DND-41 (cell line): ENCODE measurements around the gene ATP6V0B.

Experiments used
- EZH2 ChIP-seq: IDR thresholded peaks from 3 replicates; pipeline ENCODE4 v1.6.1; 2012; ENCODE audit warnings: borderline replicate concordance, low read depth, mild to moderate bottlenecking, moderate library complexity, low read length, inconsistent platforms; ENCODE audit not compliant: severe bottlenecking
- TF ChIP-seq, protein P1 (sequence below): IDR thresholded peaks from 2 replicates; pipeline ENCODE4 v1.5.1; 2012; ENCODE audit warnings: borderline replicate concordance, low read length, moderate library complexity, mild to moderate bottlenecking; ENCODE audit not compliant: poor library complexity, severe bottlenecking; ENCODE audit errors: extremely low read depth

DNA sequence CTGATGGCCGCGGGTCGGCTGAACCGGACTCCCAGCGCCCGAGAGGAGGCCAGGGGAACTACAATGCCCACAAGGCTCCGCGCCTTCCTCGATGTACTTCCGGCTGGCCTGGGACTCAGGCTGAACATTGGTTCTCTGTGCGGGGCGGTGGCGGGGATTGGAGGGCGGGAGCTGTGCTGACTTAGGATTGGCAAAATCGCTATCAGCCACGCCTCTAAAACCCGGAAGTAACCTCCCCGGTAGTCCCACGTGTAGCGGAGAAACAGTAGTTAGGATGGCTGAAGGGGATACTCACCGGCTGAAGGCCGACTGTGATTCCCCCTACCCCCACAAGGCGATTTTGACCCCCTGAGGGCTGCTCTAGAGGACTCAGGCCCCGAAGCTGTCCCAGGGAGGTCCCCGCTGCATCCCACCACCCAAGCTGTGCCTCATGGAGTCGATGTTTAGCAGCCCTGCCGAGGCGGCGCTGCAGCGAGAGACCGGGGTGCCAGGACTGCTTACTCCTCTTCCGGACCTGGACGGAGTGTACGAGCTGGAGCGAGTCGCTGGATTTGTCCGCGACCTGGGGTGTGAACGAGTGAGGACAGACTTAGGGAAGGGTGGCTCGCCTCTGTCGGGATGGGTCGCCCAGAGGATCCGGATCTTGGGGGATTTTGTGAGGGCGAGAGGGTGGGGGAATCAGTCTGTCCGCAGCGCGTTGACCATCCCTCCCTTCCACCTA, 4.9 kb upstream of the ATP6V0B start, which contains the start of gene DPH2:
- TF ChIP-seq, protein P1, sequence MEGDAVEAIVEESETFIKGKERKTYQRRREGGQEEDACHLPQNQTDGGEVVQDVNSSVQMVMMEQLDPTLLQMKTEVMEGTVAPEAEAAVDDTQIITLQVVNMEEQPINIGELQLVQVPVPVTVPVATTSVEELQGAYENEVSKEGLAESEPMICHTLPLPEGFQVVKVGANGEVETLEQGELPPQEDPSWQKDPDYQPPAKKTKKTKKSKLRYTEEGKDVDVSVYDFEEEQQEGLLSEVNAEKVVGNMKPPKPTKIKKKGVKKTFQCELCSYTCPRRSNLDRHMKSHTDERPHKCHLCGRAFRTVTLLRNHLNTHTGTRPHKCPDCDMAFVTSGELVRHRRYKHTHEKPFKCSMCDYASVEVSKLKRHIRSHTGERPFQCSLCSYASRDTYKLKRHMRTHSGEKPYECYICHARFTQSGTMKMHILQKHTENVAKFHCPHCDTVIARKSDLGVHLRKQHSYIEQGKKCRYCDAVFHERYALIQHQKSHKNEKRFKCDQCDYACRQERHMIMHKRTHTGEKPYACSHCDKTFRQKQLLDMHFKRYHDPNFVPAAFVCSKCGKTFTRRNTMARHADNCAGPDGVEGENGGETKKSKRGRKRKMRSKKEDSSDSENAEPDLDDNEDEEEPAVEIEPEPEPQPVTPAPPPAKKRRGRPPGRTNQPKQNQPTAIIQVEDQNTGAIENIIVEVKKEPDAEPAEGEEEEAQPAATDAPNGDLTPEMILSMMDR = no peak
- TF ChIP-seq EZH2 = no peak
